ENCODE results near the gene MRPL58. TPM values are rescaled to one million over a fixed set of nuclear protein-coding genes. Genes with fewer than 3 reads are reported as not detected.

MRPL58 gene
- total RNA-seq, 4 donors from 2014 or later: 32.1 to 51.9 (median 46.0) TPM

DNA sequence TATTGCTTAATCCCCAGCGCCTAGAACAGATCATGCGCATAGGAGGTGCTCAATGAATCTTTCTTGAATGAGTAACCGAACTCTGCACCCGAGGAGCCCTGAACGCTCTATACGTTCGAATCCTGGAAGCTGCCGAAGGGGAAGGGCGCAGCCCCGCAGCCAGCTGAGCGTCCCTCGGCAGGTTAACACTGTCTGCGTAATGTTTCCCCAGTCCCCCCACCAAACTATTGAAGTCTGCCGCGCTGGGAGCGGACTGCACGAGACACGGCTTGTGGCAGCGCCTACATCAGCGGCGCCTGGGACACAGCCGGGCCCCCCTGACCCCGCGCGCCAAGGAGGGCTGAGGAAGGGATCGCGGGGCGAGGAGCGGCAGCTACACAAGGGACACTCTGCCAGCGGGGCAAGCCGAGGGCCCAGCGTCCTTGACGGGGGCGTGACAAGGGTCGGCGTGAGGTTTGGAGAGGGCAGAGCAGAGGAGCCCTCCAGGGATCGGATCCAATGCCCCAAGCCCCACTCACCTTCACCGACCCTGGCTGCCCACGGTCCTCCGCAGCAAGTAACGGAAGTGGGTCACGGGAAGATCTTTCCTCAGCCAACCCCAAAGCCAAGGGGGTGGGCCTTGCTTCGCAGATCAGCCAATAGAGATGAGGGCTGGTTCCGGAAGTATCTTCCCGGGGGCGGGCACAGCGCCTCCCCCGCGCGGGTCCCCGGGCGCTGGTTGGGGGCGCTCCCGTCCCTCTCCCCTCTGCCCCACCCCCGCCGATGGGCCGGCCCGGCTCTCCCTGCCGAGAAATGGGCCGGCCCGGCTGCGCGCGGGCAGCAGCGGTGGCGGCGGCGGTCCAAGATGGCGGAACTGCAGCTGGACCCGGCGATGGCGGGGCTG lies 34.2 kb downstream of the MRPL58 start, which contains the start of the genes ATP5PD and KCTD2:
Gene ATP5PD, minus strand, starts transcription at position 563 of the 883 bp plus-strand sequence. CDS start 4,319 bp downstream, outside the sequence.
Gene KCTD2, plus strand, starts transcription at position 819 of the 883 bp plus-strand sequence. Its CDS starts 26 bp downstream, at position 845.
- TF ChIP-seq EP300 (IDR thresholded peaks at IDR 0.05) (peak; percentile 47 to 98), POLR2A (IDR thresholded peaks at IDR 0.05) (peak; percentile 88 to 90)
- TF ChIP-seq, protein P1, sequence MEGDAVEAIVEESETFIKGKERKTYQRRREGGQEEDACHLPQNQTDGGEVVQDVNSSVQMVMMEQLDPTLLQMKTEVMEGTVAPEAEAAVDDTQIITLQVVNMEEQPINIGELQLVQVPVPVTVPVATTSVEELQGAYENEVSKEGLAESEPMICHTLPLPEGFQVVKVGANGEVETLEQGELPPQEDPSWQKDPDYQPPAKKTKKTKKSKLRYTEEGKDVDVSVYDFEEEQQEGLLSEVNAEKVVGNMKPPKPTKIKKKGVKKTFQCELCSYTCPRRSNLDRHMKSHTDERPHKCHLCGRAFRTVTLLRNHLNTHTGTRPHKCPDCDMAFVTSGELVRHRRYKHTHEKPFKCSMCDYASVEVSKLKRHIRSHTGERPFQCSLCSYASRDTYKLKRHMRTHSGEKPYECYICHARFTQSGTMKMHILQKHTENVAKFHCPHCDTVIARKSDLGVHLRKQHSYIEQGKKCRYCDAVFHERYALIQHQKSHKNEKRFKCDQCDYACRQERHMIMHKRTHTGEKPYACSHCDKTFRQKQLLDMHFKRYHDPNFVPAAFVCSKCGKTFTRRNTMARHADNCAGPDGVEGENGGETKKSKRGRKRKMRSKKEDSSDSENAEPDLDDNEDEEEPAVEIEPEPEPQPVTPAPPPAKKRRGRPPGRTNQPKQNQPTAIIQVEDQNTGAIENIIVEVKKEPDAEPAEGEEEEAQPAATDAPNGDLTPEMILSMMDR (IDR thresholded peaks at IDR 0.05): peak in 2 of 5 experiments; percentile 16 to 27
- 1% methylated on average over 44 to 52 of the region's 72 CpGs for WGBS, 2 donors
- Histone ChIP-seq H3K27ac (peak within 1 kb of the TSS; percentile 90 to 98 (median 92)), H3K4me3 (peak within 1 kb of the TSS; percentile 65 to 98 (median 78)), H3K4me1 (peaks cover 0 to 37% (median 21%) of the 10 kb centered on the region in 4 donors), H3K9me3 (no peaks in the 10 kb centered on the region), H3K36me3 (peaks cover 0 to 19% (median under 1%) of the 10 kb centered on the region in 3 donors), H3K27me3 (no peaks in the 10 kb centered on the region)
- DNase-seq (ENCODE audit: low spot score in 2 of 2): peak; percentile 91 to 92

GRCh38 chr17:75047398-75048098 lies 35.1 kb downstream of the MRPL58 start:
- WGBS, 2 donors: 0 to 1% methylated on average over 33 to 37 of the region's 38 CpGs

DNA sequence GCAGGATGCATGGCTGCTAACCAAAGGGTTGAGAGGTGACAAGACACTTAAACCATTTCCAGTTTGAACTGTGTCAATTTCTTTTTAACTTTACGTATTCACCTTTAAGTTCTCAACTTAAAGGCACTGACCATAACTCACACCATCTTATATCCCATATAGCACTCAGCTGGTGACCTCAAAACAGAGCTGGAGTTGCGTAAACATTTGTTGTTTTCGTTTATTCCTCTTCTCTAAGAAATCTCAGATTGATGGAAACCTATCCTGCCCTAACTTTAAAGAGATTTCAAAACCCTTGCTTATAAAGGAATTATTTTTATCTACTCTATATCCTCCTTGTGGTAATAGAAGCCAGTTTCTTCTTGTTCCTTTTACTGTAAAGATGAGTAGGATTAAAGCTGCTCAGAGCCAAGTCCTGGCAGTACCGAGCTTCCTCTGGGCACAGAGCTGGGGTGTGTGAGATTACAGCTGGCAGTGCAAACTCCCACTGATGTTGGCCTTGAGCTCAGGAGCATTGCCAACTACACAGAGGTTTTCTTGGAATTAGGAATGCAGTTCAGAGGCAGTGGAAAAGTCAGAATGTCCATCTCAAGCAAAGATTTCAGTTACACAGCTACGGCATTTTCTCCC lies 35.9 kb downstream of the MRPL58 start:
- TF ChIP-seq EP300 (IDR thresholded peaks at IDR 0.05) (peak in 1 of 2 donors; percentile 28), POLR2A (IDR thresholded peaks at IDR 0.05) (no peak)
- Histone ChIP-seq H3K27ac (peak overlapping the region; percentile 82 to 98 (median 92)), H3K9me3 (no peaks in the 10 kb centered on the region), H3K27me3 (no peaks in the 10 kb centered on the region), H3K4me3 (peak overlapping the region; percentile 65 to 98 (median 78)), H3K4me1 (peaks cover 0 to 37% (median 21%) of the 10 kb centered on the region in 4 donors), H3K36me3 (peaks cover 0 to 29% (median 4%) of the 10 kb centered on the region in 3 donors)
- DNase-seq (ENCODE audit: low spot score in 2 of 2): no peak
- WGBS, 2 donors: 18 to 27% methylated on average over 5 of the region's 5 CpGs

More at GRCh38 chr17:75047398-75048098, 35.1 kb downstream of the MRPL58 start:
- Histone ChIP-seq H3K9me3 (no peaks in the 10 kb centered on the region), H3K4me1 (peaks cover 0 to 37% (median 21%) of the 10 kb centered on the region in 4 donors), H3K27ac (peak overlapping the region; percentile 82 to 98 (median 92)), H3K36me3 (peaks cover 0 to 21% (median 0%) of the 10 kb centered on the region in 3 donors), H3K4me3 (peak overlapping the region; percentile 65 to 98 (median 78)), H3K27me3 (no peaks in the 10 kb centered on the region)
- no peak for TF ChIP-seq POLR2A (IDR thresholded peaks at IDR 0.05)
- TF ChIP-seq EP300 (IDR thresholded peaks at IDR 0.05): no peak
- TF ChIP-seq, protein P1 (IDR thresholded peaks at IDR 0.05): no peak
- peak in 1 of 2 donors; percentile 9 for DNase-seq (ENCODE audit: low spot score in 2 of 2)

DNA sequence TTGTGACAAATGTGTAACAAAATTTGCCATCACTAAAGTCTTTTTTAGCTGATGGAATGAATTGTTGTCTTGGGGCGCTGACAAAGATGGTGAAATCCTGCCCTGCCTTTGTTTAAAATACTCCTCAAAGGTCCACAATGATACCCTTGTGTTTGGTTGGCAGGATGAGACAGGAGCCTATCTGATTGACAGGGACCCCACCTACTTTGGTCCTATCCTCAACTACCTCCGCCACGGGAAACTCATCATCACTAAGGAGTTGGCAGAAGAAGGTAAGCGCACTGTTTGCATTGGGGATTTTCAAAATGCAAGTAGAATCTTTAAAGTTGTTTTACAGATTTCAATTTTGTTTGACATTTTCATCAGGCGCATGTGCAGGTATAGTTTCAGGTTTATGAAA lies 36.6 kb downstream of the MRPL58 start:
- TF ChIP-seq EP300 (IDR thresholded peaks at IDR 0.05): no peak
- TF ChIP-seq, protein P1 (IDR thresholded peaks at IDR 0.05): no peak
- TF ChIP-seq POLR2A (IDR thresholded peaks at IDR 0.05): no peak
- no peak overlapping the region for H3K4me3 ChIP-seq
- H3K27ac ChIP-seq: peak overlapping the region in 3 of 4 donors; percentile 82 to 98 (median 91)
- WGBS, 2 donors: 75 to 79% methylated on average over 5 of the region's 5 CpGs
- no peaks in the 10 kb centered on the region for H3K27me3 ChIP-seq
- no peaks in the 10 kb centered on the region for H3K9me3 ChIP-seq
- peaks cover 0 to 37% (median 21%) of the 10 kb centered on the region in 4 donors for H3K4me1 ChIP-seq
- DNase-seq (ENCODE audit: low spot score in 2 of 2): no peak
- peaks cover 0 to 36% (median 5%) of the 10 kb centered on the region in 3 donors for H3K36me3 ChIP-seq

- no peaks in the 10 kb centered on the region for H3K27me3 ChIP-seq
- no peak overlapping the region for H3K27ac ChIP-seq
- no peaks in the 10 kb centered on the region for H3K9me3 ChIP-seq
- peaks cover 0 to 42% (median 5%) of the 10 kb centered on the region in 3 donors for H3K36me3 ChIP-seq
- TF ChIP-seq EP300 (IDR thresholded peaks at IDR 0.05) (no peak), POLR2A (IDR thresholded peaks at IDR 0.05) (no peak)
- TF ChIP-seq, protein P1 (IDR thresholded peaks at IDR 0.05): no peak
- H3K4me3 ChIP-seq: no peak overlapping the region
- DNase-seq (ENCODE audit: low spot score in 2 of 2): no peak
- peaks cover 0 to 37% (median 21%) of the 10 kb centered on the region in 4 donors for H3K4me1 ChIP-seq
These were observed 37.2 kb downstream of the MRPL58 start for GRCh38 chr17:75049706-75050105.
